ENCODE results near the gene CAPZB. TPM values are rescaled to one million over a fixed set of nuclear protein-coding genes. Genes with fewer than 3 reads are reported as not detected.

Gene CAPZB
- total RNA-seq, 1 donor from 2014 or later = 102 TPM

GRCh38 chr1:19411612-19412011, 73.7 kb downstream of the CAPZB start:
- Histone ChIP-seq H3K27me3 (no peaks in the 10 kb centered on the region), H3K36me3 (no peaks in the 10 kb centered on the region), H3K4me3 (no peak overlapping the region), H3K27ac (peak overlapping the region; percentile 35 to 50), H3K9me3 (no peaks in the 10 kb centered on the region), H3K4me1 (peaks cover 21 to 57% of the 10 kb centered on the region in 2 donors)
- DNase-seq (ENCODE audit: low spot score in 2 of 2) = no peak
- TF ChIP-seq, protein P1, sequence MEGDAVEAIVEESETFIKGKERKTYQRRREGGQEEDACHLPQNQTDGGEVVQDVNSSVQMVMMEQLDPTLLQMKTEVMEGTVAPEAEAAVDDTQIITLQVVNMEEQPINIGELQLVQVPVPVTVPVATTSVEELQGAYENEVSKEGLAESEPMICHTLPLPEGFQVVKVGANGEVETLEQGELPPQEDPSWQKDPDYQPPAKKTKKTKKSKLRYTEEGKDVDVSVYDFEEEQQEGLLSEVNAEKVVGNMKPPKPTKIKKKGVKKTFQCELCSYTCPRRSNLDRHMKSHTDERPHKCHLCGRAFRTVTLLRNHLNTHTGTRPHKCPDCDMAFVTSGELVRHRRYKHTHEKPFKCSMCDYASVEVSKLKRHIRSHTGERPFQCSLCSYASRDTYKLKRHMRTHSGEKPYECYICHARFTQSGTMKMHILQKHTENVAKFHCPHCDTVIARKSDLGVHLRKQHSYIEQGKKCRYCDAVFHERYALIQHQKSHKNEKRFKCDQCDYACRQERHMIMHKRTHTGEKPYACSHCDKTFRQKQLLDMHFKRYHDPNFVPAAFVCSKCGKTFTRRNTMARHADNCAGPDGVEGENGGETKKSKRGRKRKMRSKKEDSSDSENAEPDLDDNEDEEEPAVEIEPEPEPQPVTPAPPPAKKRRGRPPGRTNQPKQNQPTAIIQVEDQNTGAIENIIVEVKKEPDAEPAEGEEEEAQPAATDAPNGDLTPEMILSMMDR (IDR thresholded peaks at IDR 0.05) = no peak
- intact Hi-C loops (cut with DNase I) = no loop called here

- no peak overlapping the region for H3K4me3 ChIP-seq
- peaks cover 17 to 51% of the 10 kb centered on the region in 2 donors for H3K4me1 ChIP-seq
- no peaks in the 10 kb centered on the region for H3K27me3 ChIP-seq
- H3K27ac ChIP-seq = peak overlapping the region in 1 of 2 donors; percentile 7
- intact Hi-C loops (cut with DNase I) = no loop called here
- no peaks in the 10 kb centered on the region for H3K9me3 ChIP-seq
- DNase-seq (ENCODE audit: low spot score in 2 of 2) = no peak
- TF ChIP-seq, protein P1 (IDR thresholded peaks at IDR 0.05) = no peak
- no peaks in the 10 kb centered on the region for H3K36me3 ChIP-seq
Measured at GRCh38 chr1:19410393-19410792, 74.9 kb downstream of the CAPZB start.

- Histone ChIP-seq H3K36me3 (no peaks in the 10 kb centered on the region), H3K27me3 (no peaks in the 10 kb centered on the region), H3K9me3 (no peaks in the 10 kb centered on the region), H3K4me1 (peaks cover 14 to 49% of the 10 kb centered on the region in 2 donors), H3K27ac (peak overlapping the region in 1 of 2 donors; percentile 7), H3K4me3 (no peak overlapping the region)
- intact Hi-C loops (cut with DNase I) = no loop called here
- TF ChIP-seq, protein P1 (IDR thresholded peaks at IDR 0.05) = no peak
- no peak for DNase-seq (ENCODE audit: low spot score in 2 of 2)
Measured at GRCh38 chr1:19409477-19410341, 75.6 kb downstream of the CAPZB start.

GRCh38 chr1:19407494-19408096, 77.7 kb downstream of the CAPZB start:
- TF ChIP-seq, protein P1 (IDR thresholded peaks at IDR 0.05) = no peak

GRCh38 chr1:19406680-19407079, 78.7 kb downstream of the CAPZB start:
- TF ChIP-seq, protein P1 (IDR thresholded peaks at IDR 0.05) = no peak
- peaks cover 8 to 43% of the 10 kb centered on the region in 2 donors for H3K4me1 ChIP-seq
- H3K9me3 ChIP-seq = no peaks in the 10 kb centered on the region
- no peak overlapping the region for H3K4me3 ChIP-seq
- H3K27me3 ChIP-seq = no peaks in the 10 kb centered on the region
- no peak overlapping the region for H3K27ac ChIP-seq
- no peak for DNase-seq (ENCODE audit: low spot score in 2 of 2)
- no peaks in the 10 kb centered on the region for H3K36me3 ChIP-seq
- intact Hi-C loops (cut with DNase I) = no loop called here

More at GRCh38 chr1:19407494-19408096, 77.7 kb downstream of the CAPZB start:
- H3K4me1 ChIP-seq = peaks cover 0 to 42% of the 10 kb centered on the region in 2 donors
- H3K27me3 ChIP-seq = no peaks in the 10 kb centered on the region
- no peak overlapping the region for H3K4me3 ChIP-seq
- H3K36me3 ChIP-seq = no peaks in the 10 kb centered on the region
- H3K9me3 ChIP-seq = no peaks in the 10 kb centered on the region
- intact Hi-C loops (cut with DNase I) = no loop called here
- peak overlapping the region; percentile 16 to 20 for H3K27ac ChIP-seq
- DNase-seq (ENCODE audit: low spot score in 2 of 2) = no peak
